Right cardiac atrium (tissue), 5 donors: ENCODE measurements around the gene NPAS2. TPM values are rescaled to one million over a fixed set of nuclear protein-coding genes. Genes with fewer than 3 reads are reported as not detected.

Source experiments
- ATAC-seq, 2 donors: fragments of 200-7000 bp; cut with Tn5 transposase; one replicate each; pipeline versions ENCODE4 v1.8.0 to v1.9.1; 2020; ENCODE audit warnings: moderate library complexity in 2 of 2, mild to moderate bottlenecking in 1 of 2
- DNase-seq, 3 donors: peaks; one replicate each; pipeline ENCODE4 v3.0.0-alpha.2; 2020
- H3K27ac ChIP-seq: one replicate; pipeline ENCODE4 v1.5.1; 2013; ENCODE audit warnings: mild to moderate bottlenecking, low read length, control low read depth, moderate library complexity
- H3K27me3 ChIP-seq: one replicate; pipeline ENCODE4 v1.6.1; 2013; ENCODE audit not compliant: control insufficient read depth, insufficient read depth
- H3K4me1 ChIP-seq: one replicate; pipeline ENCODE4 v1.6.1; 2013; ENCODE audit warnings: low read length; ENCODE audit not compliant: control insufficient read depth, insufficient read depth
- H3K4me3 ChIP-seq: one replicate; pipeline ENCODE4 v1.5.1; 2013; ENCODE audit warnings: low read length, control low read depth
- H3K9me3 ChIP-seq: one replicate; pipeline ENCODE4 v1.6.1; 2013; ENCODE audit warnings: low read length; ENCODE audit not compliant: control insufficient read depth
- WGBS: extraction: QIAGEN DNeasy Blood & Tissue Kit; methylation state at CpG from one replicate; pipeline ENCODE4 v1.1.7; 2013; 5-methylcytosine and 5-hydroxymethylcytosine counted together
- intact Hi-C, 4 donors: fragments of 100-400 bp; cut with DNase I; formaldehyde crosslinking; loops; one replicate each; pipeline versions ENCODE4 v1.11.0 to v1.14.0; 2022 to 2023
- polyA plus RNA-seq: library from polyadenylated mRNA; stranded (reverse); fragments of 200-250 nt; gene quantifications from one replicate; pipeline ENCODE4 v1.2.3, GENCODE V29; 2013
- total RNA-seq, 4 donors: library from RNA; stranded (reverse); fragmentation: NEBNext Ultra II Directional; extraction: Animal tissue kit (Norgen Biotek cat#: 25700); gene quantifications; one replicate each; pipeline ENCODE4 v1.2.1, GENCODE V29; 2021
- donor health status: healthy with polysubstance abuse.
- donor health status: DM: no; HTN: yes; CAD: no.
- donor health status: DM: no; HTN: no; CAD: no.
- donor health status: DM: no; HTN: yes; CAD: no; lungs with severe emphysema.
- donor health status: DM: yes; HTN: yes; CAD: no.

Gene NPAS2
- total and polyA plus RNA-seq, 5 donors: 36.8 to 53.4 (median 40.1) TPM

- DNase-seq: no peak
- ATAC-seq: no peak
- Histone ChIP-seq H3K27ac (no peak overlapping the region), H3K4me3 (no peak overlapping the region), H3K4me1 (peaks cover 10% of the 10 kb centered on the region), H3K9me3 (no peaks in the 10 kb centered on the region), H3K27me3 (no peaks in the 10 kb centered on the region)
- WGBS: 73% methylated on average over 4 of the region's 4 CpGs
- intact Hi-C loops: loop anchor here in 2 of 4 donors (10.0 kb wide), 2 partner anchors 173 to 197 kb away; no protein-coding TSS in a partner anchor
These were observed 7.8 kb upstream of the NPAS2 start for GRCh38 chr2:100812116-100812515.

GRCh38 chr2:100812573-100812972, 7.4 kb upstream of the NPAS2 start:
- H3K27me3 ChIP-seq: no peaks in the 10 kb centered on the region
- H3K27ac ChIP-seq: no peak overlapping the region
- intact Hi-C loops: loop anchor here in 2 of 4 donors (10.0 kb wide), 2 partner anchors 172 to 198 kb away; no protein-coding TSS in a partner anchor
- no peak overlapping the region for H3K4me3 ChIP-seq
- no peaks in the 10 kb centered on the region for H3K9me3 ChIP-seq
- WGBS: 80% methylated on average over 4 of the region's 4 CpGs
- H3K4me1 ChIP-seq: peaks cover 10% of the 10 kb centered on the region
- ATAC-seq (no peak), DNase-seq (no peak)

GRCh38 chr2:100813527-100813926, 6.4 kb upstream of the NPAS2 start:
- WGBS: 28% methylated on average over 4 of the region's 4 CpGs
- Histone ChIP-seq H3K27me3 (no peaks in the 10 kb centered on the region), H3K9me3 (no peaks in the 10 kb centered on the region), H3K4me1 (peaks cover 10% of the 10 kb centered on the region), H3K4me3 (no peak overlapping the region), H3K27ac (peak overlapping the region; percentile 65)
- ATAC-seq (peak; percentile 32 to 60), DNase-seq (no peak)
- intact Hi-C loops: loop anchor here in 2 of 4 donors (10.0 kb wide), 2 partner anchors 171 to 199 kb away; no protein-coding TSS in a partner anchor

- peaks cover 10% of the 10 kb centered on the region for H3K4me1 ChIP-seq
These were observed 5.9 kb upstream of the NPAS2 start for GRCh38 chr2:100814043-100814442.

GRCh38 chr2:100814453-100814852, 5.5 kb upstream of the NPAS2 start:
- DNase-seq (no peak), ATAC-seq (no peak)
- Histone ChIP-seq H3K9me3 (no peaks in the 10 kb centered on the region), H3K4me3 (no peak overlapping the region), H3K4me1 (peaks cover 10% of the 10 kb centered on the region), H3K27me3 (no peaks in the 10 kb centered on the region), H3K27ac (peak overlapping the region; percentile 65)
- intact Hi-C loops: loop anchor here in 2 of 4 donors (10.0 kb wide), 2 partner anchors 170 to 200 kb away; no protein-coding TSS in a partner anchor
- WGBS: 96% methylated on average over 3 of the region's 3 CpGs

More at GRCh38 chr2:100814043-100814442, 5.9 kb upstream of the NPAS2 start:
- Histone ChIP-seq H3K9me3 (no peaks in the 10 kb centered on the region), H3K27ac (peak overlapping the region; percentile 65), H3K4me3 (no peak overlapping the region), H3K27me3 (no peaks in the 10 kb centered on the region)
- no peak for ATAC-seq
- intact Hi-C loops: loop anchor here in 2 of 4 donors (10.0 kb wide), 2 partner anchors 171 to 199 kb away; no protein-coding TSS in a partner anchor
- DNase-seq: no peak
- 95% methylated on average over 3 of the region's 3 CpGs for WGBS

GRCh38 chr2:100817388-100817985, 2.5 kb upstream of the NPAS2 start:
- Histone ChIP-seq H3K4me1 (peaks cover 7% of the 10 kb centered on the region), H3K27me3 (no peaks in the 10 kb centered on the region), H3K27ac (peak overlapping the region; percentile 21), H3K4me3 (no peak overlapping the region), H3K9me3 (no peaks in the 10 kb centered on the region)
- intact Hi-C loops: loop anchor here in 2 of 4 donors (5.0 to 10.0 kb wide), 5 partner anchors 70 to 203 kb away; no protein-coding TSS in a partner anchor
- DNase-seq: no peak
- ATAC-seq: no peak
- WGBS: 91% methylated on average over 7 of the region's 7 CpGs

- Histone ChIP-seq H3K9me3 (no peaks in the 10 kb centered on the region), H3K27me3 (no peaks in the 10 kb centered on the region), H3K4me1 (peaks cover 7% of the 10 kb centered on the region), H3K27ac (peak overlapping the region; percentile 85), H3K4me3 (peak overlapping the region; percentile 97)
- 19% methylated on average over 16 of the region's 16 CpGs for WGBS
- ATAC-seq (peak; percentile 16 to 38), DNase-seq (no peak)
- intact Hi-C loops: loop anchor here in 2 of 4 donors (5.0 to 10.0 kb wide), 5 partner anchors 71 to 203 kb away; no protein-coding TSS in a partner anchor
These were observed 1.8 kb upstream of the NPAS2 start for GRCh38 chr2:100818003-100818605.

GRCh38 chr2:100818606-100819369, 1.2 kb upstream of the NPAS2 start:
- peak overlapping the region; percentile 85 for H3K27ac ChIP-seq
- peak; percentile 79 to 87 for ATAC-seq
- under 1% methylated on average over 51 of the region's 51 CpGs for WGBS
- peak; percentile 73 to 82 (median 81) for DNase-seq
- intact Hi-C loops: loop anchor here in 2 of 4 donors (5.0 to 10.0 kb wide), 5 partner anchors 71 to 204 kb away; no protein-coding TSS in a partner anchor
- H3K9me3 ChIP-seq: no peaks in the 10 kb centered on the region
- no peaks in the 10 kb centered on the region for H3K27me3 ChIP-seq
- peaks cover 7% of the 10 kb centered on the region for H3K4me1 ChIP-seq
- peak overlapping the region; percentile 97 for H3K4me3 ChIP-seq

- peak in 1 of 2 donors; percentile 1 for ATAC-seq
- intact Hi-C loops: loop anchor here in 1 of 4 donors (5.0 kb wide), 1 partner anchor 88 kb away; no protein-coding TSS in a partner anchor
These were observed 259 bp downstream of the NPAS2 start for GRCh38 chr2:100820273-100820522.

GRCh38 chr2:100820523-100821254, 750 bp downstream of the NPAS2 start:
- no peaks in the 10 kb centered on the region for H3K27me3 ChIP-seq
- intact Hi-C loops: loop anchor here in 1 of 4 donors (5.0 kb wide), 1 partner anchor 88 kb away; no protein-coding TSS in a partner anchor
- peaks cover 3% of the 10 kb centered on the region for H3K4me1 ChIP-seq
- DNase-seq (peak; percentile 25 to 71 (median 62)), ATAC-seq (no peak)
- H3K9me3 ChIP-seq: no peaks in the 10 kb centered on the region
- peak overlapping the region; percentile 69 for H3K27ac ChIP-seq
- H3K4me3 ChIP-seq: peak overlapping the region; percentile 97
- WGBS: 3% methylated on average over 60 of the region's 60 CpGs

More at GRCh38 chr2:100820273-100820522, 259 bp downstream of the NPAS2 start:
- under 1% methylated on average over 40 of the region's 43 CpGs for WGBS
- Histone ChIP-seq H3K27ac (peak overlapping the region; percentile 69), H3K27me3 (no peaks in the 10 kb centered on the region), H3K9me3 (no peaks in the 10 kb centered on the region), H3K4me1 (peaks cover 2% of the 10 kb centered on the region), H3K4me3 (peak overlapping the region; percentile 97)
- DNase-seq: peak in 2 of 3 donors; percentile 22 to 50
